Loucy (cell line): Measurements from ENCODE around the gene FAM72A.
"Not testable (repeated sequence)": the region's sequence is repeated elsewhere in the genome, so short reads cannot be mapped to it uniquely, and the experiment has no call there.

ENCODE experiments used
- H2AFZ ChIP-seq: fragments of 200-600 bp; sonication (generic); 2 replicates; pipeline ENCODE4 v1.6.0; 2016; ENCODE audit warnings: antibody characterized with exemption, mild to moderate bottlenecking, low read length, moderate library complexity
- H3F3A ChIP-seq: fragments of 200-600 bp; 2 replicates; pipeline ENCODE4 v1.6.0; 2016; ENCODE audit warnings: antibody characterized with exemption, low read depth, mild to moderate bottlenecking
- H3K27me3 ChIP-seq: fragments of 200-600 bp; sonication (generic); 2 replicates; pipeline ENCODE4 v1.6.1; 2014; ENCODE audit warnings: low read length, mild to moderate bottlenecking; ENCODE audit not compliant: insufficient read depth, poor library complexity, severe bottlenecking
- H3K36me3 ChIP-seq: fragments of 200-600 bp; sonication (generic); 2 replicates; pipeline ENCODE4 v1.6.1; 2016; ENCODE audit warnings: low read length; ENCODE audit not compliant: insufficient read depth
- H3K4me1 ChIP-seq: fragments of 200-600 bp; sonication (generic); 2 replicates; pipeline ENCODE4 v1.5.1; 2014; ENCODE audit warnings: low read length, mild to moderate bottlenecking; ENCODE audit not compliant: insufficient read depth, poor library complexity, severe bottlenecking
- H3K4me2 ChIP-seq: fragments of 200-600 bp; sonication (generic); 2 replicates; pipeline ENCODE4 v1.6.0; 2014; ENCODE audit warnings: antibody characterized with exemption, low read length, low read depth, mild to moderate bottlenecking; ENCODE audit not compliant: poor library complexity, severe bottlenecking
- H3K4me3 ChIP-seq: fragments of 200-600 bp; sonication (generic); 2 replicates; pipeline ENCODE4 v1.5.1; 2014; ENCODE audit warnings: low read length, mild to moderate bottlenecking, mixed read lengths; ENCODE audit not compliant: poor library complexity, severe bottlenecking
- H3K79me2 ChIP-seq: fragments of 200-600 bp; sonication (generic); 2 replicates; pipeline ENCODE4 v1.6.1; 2014; ENCODE audit warnings: low read length; ENCODE audit not compliant: insufficient read depth
- H3K9ac ChIP-seq: fragments of 200-600 bp; sonication (generic); 2 replicates; pipeline ENCODE4 v1.6.0; 2014; ENCODE audit warnings: mild to moderate bottlenecking, low read depth, low read length, moderate library complexity; ENCODE audit not compliant: poor library complexity, severe bottlenecking
- H3K9me2 ChIP-seq: fragments of 200-600 bp; sonication (generic); replicated peaks from 2 replicates; pipeline ENCODE4 v1.6.1; 2016; ENCODE audit warnings: low read depth, low read length, mixed read lengths
- H3K9me3 ChIP-seq: fragments of 200-600 bp; sonication (generic); 2 replicates; pipeline ENCODE4 v1.6.1; 2014; ENCODE audit warnings: mild to moderate bottlenecking, antibody characterized with exemption, low read length, low read depth; ENCODE audit not compliant: insufficient read depth
- H4K20me1 ChIP-seq: fragments of 200-600 bp; sonication (generic); 2 replicates; pipeline ENCODE4 v1.6.0; 2014; ENCODE audit warnings: antibody characterized with exemption, low read length, mild to moderate bottlenecking; ENCODE audit not compliant: insufficient read depth, poor library complexity, severe bottlenecking

The FAM72A gene

GRCh38 chr1:206205569-206205968 is 2.9 kb upstream of the FAM72A start:
- not testable (repeated sequence) for H3K36me3 ChIP-seq, H3K79me2 ChIP-seq, H3K9me3 ChIP-seq, H3K27me3 ChIP-seq, H4K20me1 ChIP-seq, H3K9ac ChIP-seq, H3F3A ChIP-seq, H3K4me1 ChIP-seq, H2AFZ ChIP-seq, H3K9me2 ChIP-seq
- Histone ChIP-seq H3K4me3 (peak overlapping the region; percentile 49), H3K4me2 (peak overlapping the region; percentile 24)

GRCh38 chr1:206204871-206205270 is 2.2 kb upstream of the FAM72A start:
- H2AFZ ChIP-seq, H3F3A ChIP-seq, H3K9me2 ChIP-seq, H3K4me2 ChIP-seq, H4K20me1 ChIP-seq, H3K4me1 ChIP-seq, H3K27me3 ChIP-seq, H3K79me2 ChIP-seq, H3K9me3 ChIP-seq, H3K36me3 ChIP-seq, H3K9ac ChIP-seq: not testable (repeated sequence)
- peak overlapping the region; percentile 65 for H3K4me3 ChIP-seq

DNA sequence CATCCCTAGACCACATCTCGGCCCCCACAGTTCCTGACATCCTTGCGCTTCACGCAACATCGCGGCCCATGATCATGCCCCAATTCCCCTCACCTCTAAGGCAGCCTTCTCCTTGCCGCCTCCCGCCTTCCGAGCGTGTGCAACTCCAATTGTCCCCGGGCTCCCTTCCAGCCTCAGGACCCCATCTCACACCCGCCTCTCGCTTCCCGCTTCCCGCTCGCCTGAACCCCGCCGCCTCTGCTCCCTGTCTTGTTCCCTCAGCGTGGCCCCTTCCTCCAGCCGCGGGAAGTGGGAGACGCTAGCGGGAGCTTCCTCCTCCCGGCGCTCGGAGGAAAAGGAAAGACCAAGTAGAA is 1.5 kb upstream of the FAM72A start:
- not testable (repeated sequence) for H3K9me2 ChIP-seq, H3F3A ChIP-seq, H2AFZ ChIP-seq, H3K79me2 ChIP-seq, H3K27me3 ChIP-seq, H4K20me1 ChIP-seq, H3K4me1 ChIP-seq, H3K4me2 ChIP-seq, H3K9me3 ChIP-seq, H3K9ac ChIP-seq, H3K36me3 ChIP-seq
- H3K4me3 ChIP-seq, result peak overlapping the region; percentile 57

GRCh38 chr1:206203364-206204158 is 922 bp upstream of the FAM72A start, which contains the start of gene SRGAP2:
Gene SRGAP2, plus strand, starts transcription at chr1:206203541. Its CDS starts 2,430 bp downstream, at chr1:206205971.
- H3K36me3 ChIP-seq, H3K4me1 ChIP-seq, H4K20me1 ChIP-seq, H3K9me3 ChIP-seq, H3K27me3 ChIP-seq, H2AFZ ChIP-seq, H3K79me2 ChIP-seq, H3K4me2 ChIP-seq, H3K9me2 ChIP-seq, H3F3A ChIP-seq: not testable (repeated sequence)
- peak within 1 kb of the TSS; percentile 70 for H3K4me3 ChIP-seq
- peak within 1 kb of the TSS; percentile 27 for H3K9ac ChIP-seq

- H3K36me3 ChIP-seq, H3K27me3 ChIP-seq, H3F3A ChIP-seq, H3K79me2 ChIP-seq, H3K9me2 ChIP-seq, H3K9ac ChIP-seq, H3K9me3 ChIP-seq, H4K20me1 ChIP-seq, H2AFZ ChIP-seq, H3K4me2 ChIP-seq, H3K4me3 ChIP-seq, H3K4me1 ChIP-seq: not testable (repeated sequence)
Measured at GRCh38 chr1:206196748-206197424, 5.8 kb downstream of the FAM72A start.

GRCh38 chr1:206195182-206195581 is 7.5 kb downstream of the FAM72A start:
- H3K9me3 ChIP-seq, H3K27me3 ChIP-seq, H3K4me1 ChIP-seq, H3K4me3 ChIP-seq, H3F3A ChIP-seq, H2AFZ ChIP-seq, H3K4me2 ChIP-seq, H3K79me2 ChIP-seq, H3K36me3 ChIP-seq, H3K9me2 ChIP-seq, H3K9ac ChIP-seq, H4K20me1 ChIP-seq: not testable (repeated sequence)

DNA sequence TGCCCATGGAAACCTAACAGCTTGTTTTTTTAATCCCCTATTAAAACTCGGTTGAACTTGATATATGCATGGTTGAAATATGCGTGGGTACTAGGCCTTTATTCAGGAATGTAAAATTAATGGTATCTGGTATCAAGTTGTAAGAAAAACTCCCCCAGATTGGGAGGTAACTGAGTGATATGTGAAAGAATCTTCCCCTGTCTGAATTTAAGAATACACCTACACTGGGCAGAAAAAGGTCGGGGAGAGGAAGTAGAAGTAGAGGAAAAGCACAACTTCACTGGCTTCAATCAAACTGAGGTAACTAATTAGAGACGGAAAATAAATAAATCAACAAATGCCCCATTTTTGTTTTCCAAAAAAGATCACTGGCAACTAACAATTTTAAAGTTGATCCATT is 15.8 kb downstream of the FAM72A start:
- not testable (repeated sequence) for H3K9me2 ChIP-seq, H2AFZ ChIP-seq, H3K9me3 ChIP-seq, H4K20me1 ChIP-seq, H3K4me2 ChIP-seq, H3K4me3 ChIP-seq, H3K27me3 ChIP-seq, H3F3A ChIP-seq, H3K4me1 ChIP-seq, H3K79me2 ChIP-seq, H3K9ac ChIP-seq, H3K36me3 ChIP-seq
